CD4-positive, alpha-beta T cell treated with Interferon alpha-2 for 1 hour (primary cell): ENCODE data around the gene CST6.

Source experiments
- DNase-seq, 2 donors: peaks; one replicate each; pipeline ENCODE4 v3.0.0-alpha.2; 2020 to 2022

The CST6 gene, protein sequence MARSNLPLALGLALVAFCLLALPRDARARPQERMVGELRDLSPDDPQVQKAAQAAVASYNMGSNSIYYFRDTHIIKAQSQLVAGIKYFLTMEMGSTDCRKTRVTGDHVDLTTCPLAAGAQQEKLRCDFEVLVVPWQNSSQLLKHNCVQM

DNA sequence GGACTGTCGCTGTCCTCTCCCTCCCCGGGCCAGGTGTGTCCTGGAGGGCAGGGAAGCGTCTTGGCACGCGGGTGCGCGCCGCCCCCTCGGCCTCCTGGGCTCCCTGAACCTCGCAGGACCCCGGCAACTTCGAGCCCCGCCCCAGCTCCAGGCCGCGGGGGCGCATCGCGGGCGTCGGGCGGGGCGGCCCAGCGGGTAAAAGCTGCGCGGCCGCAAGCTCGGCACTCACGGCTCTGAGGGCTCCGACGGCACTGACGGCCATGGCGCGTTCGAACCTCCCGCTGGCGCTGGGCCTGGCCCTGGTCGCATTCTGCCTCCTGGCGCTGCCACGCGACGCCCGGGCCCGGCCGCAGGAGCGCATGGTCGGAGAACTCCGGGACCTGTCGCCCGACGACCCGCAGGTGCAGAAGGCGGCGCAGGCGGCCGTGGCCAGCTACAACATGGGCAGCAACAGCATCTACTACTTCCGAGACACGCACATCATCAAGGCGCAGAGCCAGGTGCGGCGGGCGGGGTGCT is at the start of gene CST6:
TSS of gene CST6 (plus strand) at position 224 of the 519 bp plus-strand sequence. CDS start at position 261, 37 bp downstream.
- DNase-seq: no peak

DNA sequence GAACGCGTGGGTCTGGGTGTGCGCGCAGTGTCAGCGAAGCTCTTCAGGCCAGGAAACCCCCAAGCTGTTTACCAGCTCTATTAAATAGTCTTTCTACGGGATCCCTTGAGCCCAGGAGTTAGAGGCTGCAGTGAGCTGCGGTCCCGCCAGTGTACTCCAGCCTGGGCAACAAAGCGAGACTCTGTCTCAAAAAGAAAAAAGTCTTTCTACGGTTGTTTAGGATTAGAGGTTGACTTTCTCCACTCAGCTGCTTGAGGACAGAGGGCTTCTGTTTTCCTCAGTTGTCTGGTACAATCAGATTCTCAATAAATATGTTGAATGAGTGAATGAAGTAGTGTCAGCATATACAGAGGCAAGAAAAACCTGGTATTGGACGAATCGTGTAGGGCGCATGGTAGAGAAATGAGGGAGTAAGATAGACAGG is 49.7 kb upstream of the CST6 start:
- DNase-seq: peak; percentile 49 to 66

DNA sequence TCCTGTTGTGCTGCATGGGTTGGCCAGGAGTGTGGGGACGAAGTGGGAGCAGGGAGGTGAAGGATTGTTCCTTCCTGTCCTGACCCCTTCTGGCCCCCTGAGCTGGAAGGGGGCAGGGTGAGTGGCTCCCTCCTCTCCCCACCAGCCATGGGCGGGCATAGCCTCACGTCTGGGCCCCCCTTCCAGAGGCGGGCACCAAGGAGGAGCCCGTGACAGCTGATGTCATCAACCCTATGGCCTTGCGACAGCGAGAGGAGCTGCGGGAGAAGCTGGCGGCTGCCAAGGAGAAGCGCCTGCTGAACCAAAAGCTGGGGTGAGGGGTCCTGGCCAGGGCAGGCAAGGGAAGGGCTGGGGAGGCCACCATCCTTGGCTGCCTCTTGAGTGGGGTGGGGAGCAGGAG is 46.9 kb upstream of the CST6 start:
- no peak for DNase-seq

DNA sequence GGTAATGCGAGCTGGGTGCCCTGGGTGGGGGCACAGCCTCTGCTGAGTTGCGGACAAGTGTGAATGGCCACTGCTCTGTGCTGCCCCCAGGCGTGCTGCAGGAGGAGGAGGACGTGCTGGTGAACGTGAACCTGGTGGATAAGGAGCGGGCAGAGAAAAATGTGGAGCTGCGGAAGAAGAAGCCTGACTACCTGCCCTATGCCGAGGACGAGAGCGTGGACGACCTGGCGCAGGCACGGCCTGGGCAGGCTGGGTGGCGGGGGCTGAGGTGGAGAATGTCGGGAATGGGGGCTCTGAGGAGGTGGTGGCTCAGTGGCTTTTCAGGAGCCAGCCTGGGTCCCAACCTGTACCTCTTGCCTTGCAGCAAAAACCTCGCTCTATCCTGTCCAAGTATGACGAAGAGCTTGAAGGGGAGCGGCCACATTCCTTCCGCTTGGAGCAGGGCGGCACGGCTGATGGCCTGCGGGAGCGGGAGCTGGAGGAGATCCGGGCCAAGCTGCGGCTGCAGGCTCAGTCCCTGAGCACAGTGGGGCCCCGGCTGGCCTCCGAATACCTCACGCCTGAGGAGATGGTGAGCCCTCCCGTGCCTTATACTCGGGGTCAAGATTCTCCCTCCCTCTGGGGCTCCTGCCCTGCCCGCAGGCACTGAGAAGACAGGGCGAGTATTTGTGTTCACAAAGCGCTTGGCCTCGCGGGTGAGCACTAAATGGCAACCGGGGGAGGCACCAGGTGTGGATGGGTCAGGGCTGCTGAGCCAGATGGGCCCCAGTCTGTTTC is 45.6 kb upstream of the CST6 start:
- no peak for DNase-seq

DNA sequence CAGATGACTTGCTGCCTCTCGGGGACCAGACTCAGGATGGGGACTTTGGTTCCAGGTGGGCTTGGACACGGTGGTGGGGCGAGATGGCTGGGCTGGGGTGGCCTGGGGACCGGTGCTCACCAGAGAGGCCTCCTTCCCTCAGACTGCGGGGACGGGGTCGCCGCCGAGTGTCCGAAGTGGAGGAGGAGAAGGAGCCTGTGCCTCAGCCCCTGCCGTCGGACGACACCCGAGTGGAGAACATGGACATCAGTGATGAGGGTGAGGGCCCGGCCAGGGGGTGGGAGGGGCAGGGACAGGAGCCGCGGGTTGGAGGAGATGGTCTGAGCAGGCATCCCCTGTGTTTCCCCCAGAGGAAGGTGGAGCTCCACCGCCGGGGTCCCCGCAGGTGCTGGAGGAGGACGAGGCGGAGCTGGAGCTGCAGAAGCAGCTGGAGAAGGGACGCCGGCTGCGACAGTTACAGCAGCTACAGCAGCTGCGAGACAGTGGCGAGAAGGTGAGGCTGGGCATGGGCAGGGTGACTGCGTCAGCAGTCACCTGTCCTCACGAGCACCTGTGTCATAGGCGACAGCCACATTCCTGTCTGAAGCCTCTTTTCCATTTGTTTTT is 44.4 kb upstream of the CST6 start:
- no peak for DNase-seq

DNA sequence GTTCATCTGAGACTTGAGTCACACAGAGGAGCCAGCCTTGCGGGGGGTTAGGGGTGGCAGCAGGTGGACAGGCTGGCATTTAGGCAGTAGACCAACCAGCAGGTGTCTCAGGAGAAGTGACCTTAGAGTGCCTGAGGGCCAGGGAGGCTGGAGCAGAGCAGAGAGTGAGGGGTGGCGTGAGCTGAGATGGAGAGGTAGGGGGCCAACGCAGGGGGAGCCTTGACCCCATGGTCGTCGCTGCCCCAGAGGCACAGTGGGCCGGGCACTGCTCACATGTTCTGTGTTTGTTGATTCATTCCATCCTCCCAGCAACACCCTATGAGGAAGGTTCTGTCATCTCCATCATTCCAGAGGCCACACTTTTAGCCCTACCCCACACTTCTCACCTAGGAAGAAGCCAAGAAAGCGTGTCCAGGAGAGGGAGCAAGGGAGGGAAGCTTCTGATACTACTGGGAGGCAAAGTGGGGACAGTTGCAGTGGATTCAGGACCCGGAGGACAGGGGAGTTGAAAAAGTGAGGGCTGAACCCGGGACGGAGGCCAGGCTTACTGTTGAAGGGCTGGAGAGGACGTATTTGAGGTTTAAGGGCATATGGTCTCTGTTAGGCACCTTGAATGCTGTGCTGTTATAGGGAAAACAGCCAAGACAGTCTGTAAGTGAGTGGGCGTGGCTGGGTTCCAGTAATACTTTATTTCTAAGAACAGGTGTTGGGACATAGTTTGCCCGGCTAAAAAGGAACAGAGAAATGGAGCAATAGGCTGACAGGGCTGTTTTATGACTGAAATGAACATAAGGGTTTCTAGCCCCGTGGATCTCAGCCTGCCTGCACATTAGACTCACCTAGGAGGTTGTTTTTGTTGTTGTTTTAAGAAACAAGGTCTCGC is 43.0 kb upstream of the CST6 start:
- no peak for DNase-seq

DNA sequence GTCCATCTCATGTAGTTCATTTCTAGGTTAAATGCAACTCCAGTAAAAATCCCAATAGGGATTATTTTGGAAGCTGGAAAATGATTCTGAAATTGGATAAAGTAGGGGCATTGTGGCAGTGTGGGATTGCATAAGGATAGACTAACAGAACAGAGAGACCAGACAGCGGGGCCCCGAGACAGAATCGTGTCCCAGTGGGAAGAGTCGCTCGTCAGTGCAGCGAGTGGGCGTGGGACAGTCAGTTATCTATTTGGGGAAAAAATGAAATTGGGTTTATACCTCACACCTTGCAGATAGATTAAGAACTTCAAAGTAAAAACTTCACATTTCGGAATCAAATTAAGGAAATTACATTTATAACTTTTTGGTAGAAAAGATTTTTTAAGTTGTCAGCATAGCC is 39.7 kb upstream of the CST6 start:
- no peak for DNase-seq

DNA sequence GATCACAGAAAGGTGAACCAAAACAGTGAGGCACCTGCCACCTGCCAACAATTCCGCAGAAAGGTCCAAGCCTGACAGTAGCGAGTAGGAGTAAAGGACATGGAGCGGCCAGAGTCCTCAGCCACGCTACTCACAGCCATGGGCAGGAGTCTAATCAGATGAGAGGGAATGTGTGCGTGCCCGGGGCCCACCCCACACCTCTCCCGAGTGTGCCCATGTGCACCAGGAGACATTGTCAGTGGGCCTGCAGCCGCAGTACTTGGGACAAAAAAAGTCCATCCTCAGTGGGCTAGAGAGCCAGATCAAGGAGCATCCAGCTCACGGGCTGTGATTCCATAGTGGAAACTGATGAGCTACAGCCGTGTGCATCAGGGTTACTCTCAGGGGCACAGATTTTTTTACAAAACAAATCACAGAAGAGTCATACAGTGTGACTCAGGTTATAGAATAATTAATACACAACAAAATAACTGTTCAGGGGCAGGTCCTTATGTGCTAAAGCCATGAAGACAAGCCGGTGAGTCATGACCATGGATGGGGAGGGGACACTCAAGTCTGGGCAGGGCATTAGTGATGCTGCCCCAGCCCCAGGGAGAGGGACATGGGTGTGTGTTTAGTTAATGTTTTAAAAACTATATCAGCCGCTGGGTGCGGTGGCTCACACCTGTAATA is 38.2 kb upstream of the CST6 start:
- DNase-seq: no peak

DNA sequence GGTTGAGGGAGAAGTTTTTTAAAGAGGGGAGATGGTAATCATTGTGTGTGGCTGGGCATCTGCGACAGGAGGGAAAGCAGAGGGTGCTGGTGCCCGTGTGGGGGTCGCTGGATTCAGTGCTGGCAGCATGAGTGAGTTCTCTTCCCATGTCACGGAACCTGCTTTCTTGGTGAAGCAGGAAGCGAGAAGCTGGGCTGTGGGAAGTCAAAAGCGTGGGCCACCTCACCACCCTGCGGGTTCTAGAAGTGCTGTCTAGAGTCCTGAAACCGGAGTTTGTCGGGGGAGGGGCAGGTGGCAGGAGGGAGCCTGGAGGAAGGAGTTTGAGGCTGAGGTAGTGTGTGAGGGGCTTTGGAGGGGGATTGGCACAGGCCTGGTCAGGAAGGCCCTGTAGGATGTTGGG is 36.0 kb upstream of the CST6 start:
- DNase-seq: no peak

DNA sequence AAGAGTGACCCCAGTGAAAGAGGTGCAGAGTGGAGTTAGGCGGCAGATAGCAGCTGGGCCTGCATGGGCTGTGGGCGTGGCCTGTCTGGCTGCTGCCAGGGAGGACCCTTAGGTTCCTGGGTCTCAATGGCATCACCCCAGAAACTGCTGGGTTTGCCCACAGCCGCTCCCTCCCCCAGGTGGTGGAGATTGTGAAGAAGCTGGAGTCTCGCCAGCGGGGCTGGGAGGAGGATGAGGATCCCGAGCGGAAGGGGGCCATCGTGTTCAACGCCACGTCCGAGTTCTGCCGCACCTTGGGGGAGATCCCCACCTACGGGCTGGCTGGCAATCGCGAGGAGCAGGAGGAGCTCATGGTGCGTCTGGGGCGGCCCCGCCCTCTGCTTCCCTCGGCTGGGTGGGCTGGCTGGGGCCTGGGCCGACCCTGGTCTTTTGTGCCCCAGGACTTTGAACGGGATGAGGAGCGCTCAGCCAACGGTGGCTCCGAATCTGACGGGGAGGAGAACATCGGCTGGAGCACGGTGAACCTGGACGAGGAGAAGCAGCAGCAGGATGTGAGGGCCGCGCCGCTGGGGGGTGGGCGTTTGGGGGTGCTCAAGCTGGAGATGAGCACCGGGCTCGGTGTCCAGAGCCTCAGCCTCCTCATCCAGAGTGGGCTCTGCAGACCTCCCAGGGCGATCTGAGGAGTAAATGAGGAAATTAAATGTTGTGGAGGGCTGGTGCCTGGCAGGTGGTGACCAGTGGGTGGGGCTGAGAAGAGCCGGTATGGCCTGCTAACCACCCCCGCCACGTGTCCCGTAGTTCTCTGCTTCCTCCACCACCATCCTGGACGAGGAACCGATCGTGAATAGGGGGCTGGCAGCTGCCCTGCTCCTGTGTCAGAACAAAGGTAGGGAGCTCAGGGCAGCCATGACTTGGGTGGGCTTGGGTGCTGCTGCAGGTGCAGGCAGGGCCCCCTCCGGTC is 35.3 kb upstream of the CST6 start:
- DNase-seq: no peak

DNA sequence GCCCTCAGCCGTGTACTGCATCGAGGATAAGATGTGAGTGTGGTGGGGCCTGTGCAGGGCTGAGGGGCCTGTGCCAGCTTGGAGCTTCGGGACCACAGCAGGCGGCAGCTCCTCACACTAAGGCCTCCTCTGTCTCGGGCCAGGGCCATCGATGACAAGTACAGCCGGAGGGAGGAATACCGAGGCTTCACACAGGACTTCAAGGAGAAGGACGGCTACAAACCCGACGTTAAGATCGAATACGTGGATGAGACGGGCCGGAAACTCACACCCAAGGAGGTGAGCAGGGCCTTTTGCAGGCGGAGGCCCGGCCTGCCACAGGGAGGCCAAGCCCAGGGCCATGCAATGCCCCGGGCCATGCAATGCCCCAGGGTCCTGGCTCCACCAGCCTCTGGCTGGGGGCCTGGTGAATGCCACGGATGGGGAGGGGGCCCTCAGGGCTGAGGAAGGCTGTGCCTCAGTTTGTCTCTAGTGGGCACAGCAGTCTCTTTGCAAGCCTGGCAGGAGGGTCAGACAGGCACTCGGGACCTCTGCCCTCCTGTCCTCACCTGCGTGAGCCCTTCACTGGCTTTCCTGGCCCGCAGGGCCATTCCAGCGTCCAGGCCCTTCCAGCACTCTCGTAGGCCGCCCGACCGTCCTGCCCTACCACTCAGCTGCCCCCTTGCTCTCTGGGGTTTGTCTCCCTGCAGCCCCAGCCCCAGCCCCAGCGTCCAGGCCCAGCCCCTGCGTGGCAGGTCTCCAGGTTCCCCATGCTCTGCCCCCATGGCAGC is 34.0 kb upstream of the CST6 start:
- no peak for DNase-seq

DNA sequence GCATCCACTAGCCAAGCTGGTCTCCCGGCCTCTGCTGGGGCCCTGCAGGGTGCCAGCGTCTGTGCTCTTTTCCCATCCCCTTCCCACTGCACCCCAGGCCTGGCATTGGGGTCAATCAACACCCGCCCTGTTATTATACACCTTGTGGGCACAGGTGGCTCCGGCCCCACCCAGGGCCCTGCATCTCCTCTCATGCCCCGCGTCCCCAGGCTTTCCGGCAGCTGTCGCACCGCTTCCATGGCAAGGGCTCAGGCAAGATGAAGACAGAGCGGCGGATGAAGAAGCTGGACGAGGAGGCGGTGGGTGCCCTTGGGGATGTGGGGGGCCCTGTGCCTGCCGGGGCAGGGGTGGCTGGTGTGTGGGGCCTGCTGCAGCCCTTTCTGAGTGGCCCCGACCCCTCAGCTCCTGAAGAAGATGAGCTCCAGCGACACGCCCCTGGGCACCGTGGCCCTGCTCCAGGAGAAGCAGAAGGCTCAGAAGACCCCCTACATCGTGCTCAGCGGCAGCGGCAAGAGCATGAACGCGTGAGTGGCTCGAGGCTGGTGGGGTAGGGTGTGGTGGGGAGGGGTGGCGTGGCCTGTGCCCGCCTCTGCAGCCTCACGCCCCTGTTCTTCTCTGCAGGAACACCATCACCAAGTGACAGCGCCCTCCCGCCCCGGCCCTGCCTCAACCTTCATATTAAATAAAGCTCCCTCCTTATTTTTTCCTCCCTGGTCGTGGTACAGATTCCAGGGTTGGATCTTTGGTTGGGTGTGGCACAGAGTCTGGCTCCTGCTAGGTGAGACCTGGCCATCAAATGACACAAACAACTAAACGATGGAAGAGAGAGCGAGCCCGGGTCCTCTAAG is 33.2 kb upstream of the CST6 start:
- DNase-seq: no peak

DNA sequence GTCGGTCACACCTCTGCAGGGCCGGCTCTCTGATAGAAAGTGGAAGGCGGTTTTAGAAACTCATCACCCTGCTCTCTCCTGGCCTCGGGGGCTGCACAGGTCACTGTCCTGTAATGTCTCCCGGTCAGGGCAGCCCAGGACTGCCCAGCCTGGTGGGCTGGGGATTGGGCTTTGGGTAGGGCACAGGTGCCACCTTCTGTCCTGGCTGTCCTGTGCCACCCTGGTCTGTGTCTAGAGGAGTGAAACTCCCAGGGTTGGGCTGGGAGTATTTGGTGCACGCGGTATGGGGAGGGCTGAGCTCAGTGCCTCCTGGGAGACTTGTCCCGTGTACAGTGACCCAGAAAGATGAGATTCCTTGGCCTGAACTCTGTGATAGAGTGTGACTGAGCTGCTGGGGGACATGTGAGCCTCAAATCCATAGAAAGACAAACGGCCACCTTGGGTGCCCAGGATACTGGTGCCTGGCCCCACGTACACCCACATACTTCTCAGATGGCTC is 32.5 kb upstream of the CST6 start:
- no peak for DNase-seq

DNA sequence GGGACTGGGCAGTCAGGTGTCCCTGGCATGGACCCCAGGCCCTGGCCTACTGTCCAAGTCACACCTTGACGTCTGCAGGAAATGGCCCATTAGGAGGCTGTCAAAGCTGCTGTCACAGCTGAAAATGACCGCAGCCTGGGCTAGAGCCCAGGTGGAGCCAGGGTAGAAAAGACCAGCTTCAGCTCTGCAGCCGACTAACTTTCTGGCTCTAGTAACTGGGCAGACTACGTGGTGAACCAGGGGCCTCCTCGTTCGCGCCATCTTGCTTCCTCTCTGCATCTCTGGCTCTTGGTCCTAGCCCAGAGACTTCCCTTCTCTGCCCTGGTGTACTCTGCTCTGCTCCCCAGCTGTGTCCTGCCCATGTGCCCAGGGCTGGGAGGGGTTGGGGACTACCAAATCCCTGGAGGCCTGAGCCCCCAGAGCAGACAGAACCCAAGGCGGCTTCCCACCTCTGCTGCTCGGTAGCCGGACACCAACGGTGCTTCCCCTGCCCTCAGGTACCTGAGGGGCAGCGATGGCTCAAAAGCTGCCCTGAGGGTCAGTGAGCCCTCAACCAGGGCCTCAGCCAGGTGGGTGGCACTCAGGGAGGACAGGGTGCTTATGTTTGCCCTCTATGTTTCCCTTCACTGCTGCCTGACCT is 30.6 kb upstream of the CST6 start:
- no peak for DNase-seq

DNA sequence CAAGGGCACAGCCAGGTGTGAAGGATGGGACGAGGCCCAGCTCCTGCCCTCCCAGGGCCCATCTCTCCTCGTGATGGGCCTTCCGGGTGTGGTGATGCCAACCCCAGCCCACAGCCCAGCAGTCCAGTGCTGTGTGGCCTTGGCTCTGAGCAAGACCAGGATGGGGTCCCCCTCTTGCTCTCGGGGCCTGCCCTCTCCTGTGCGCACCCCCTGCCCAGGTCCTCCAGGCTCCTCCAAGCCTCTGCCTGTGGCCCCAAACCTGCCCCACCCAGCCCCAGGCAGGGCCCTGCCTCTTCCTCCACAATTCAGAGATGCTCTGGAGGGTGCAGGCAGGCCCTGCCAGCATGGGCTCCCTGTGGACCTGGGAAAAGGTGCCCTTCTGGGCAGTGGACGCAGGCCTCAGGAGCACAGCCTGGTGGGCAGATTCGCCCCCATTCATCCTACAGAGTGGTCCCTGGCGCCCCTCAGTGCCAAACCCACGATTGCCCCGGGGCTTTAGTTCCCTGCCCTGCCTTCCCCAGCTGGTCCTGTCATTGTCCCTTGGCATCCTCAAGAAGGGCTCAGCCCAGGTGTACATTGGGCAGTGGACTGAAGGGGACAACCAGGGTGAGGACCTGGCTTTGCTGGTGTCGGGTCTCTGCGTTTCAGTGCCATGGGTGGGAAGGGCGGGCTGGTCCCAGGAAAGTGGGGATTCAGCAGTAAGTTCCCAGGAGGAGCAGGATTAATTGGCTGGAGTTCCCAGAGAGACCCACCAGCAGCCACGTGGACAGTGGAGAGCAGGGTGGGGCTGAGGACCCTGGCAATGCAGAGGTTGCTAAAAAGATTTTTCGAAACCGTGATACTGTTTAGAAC is 29.6 kb upstream of the CST6 start:
- DNase-seq: no peak

DNA sequence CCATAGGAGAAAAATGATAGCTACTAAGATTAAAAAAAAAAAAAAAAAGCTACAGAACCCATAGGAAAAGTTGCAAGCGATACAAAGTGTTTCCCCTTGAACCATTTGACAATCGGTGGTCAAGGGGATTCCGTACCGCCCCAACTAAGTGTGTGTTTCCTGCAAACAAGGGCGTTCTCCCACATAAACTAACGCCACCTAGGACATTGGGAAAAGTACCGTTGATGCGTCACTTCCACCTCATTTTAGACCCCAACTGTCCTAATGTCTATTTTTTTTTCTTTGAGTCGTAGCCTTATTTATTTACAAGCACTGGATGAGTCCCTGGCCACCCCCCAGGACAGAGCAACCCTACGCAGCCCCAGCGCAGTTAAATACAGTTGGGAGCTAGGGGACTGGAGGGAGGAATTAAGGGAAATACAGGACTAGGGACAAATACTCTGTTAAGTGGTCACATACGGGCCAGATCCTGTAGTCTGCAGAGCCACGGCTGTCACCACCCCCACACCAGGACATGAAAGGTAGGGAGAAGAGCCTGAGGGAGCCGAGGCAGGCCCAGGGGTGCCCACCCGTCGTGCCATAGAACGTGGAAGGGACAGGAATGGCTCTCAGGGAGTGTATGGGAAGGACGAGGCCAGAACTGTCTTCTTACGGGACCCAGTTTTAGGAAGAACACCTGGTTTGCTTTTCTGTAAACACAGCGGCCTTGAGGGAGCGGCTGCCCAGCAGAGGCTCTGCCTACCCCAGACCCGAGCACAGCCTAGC is 28.8 kb upstream of the CST6 start:
- no peak for DNase-seq

DNA sequence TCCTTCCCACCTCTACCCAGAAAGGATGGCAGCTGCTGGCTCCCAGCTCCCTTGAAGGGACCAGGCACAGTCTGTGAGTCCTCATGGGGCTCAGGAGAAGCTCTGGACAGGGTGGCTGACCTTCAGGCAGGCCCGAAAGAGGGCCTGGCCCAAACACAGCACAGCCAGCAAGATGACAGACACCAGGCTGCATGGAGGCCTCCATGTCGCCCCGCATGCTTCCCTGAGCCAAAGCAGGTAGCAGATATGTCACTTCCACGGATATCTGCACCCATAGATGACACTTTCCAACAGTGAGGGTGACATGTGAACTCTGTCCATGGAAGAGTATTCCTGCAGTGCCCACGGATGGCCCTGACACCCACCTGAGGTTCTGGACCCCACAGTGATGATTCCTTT is 28.2 kb upstream of the CST6 start:
- DNase-seq: no peak
